ENCODE measurements around the gene ACSL1.
A peak's percentile ranks its signal among the peaks of the same experiment; 100 is the strongest.

ACSL1 gene

GRCh38 chr4:184801781-184802696 lies 23.7 kb downstream of the ACSL1 start:
- H3K27me3 ChIP-seq, result no peaks in the 10 kb centered on the region
- peaks cover 24 to 99% (median 77%) of the 10 kb centered on the region in 11 experiments for H3K36me3 ChIP-seq
- no peak overlapping the region for H3K27ac ChIP-seq
- H3K4me1 ChIP-seq, result peaks cover 12 to 94% (median 19%) of the 10 kb centered on the region in 10 experiments
- peaks cover 0 to 21% (median 8%) of the 10 kb centered on the region in 11 experiments; a peak in 14 of 22 replicates for H3K9me3 ChIP-seq (replicated peaks in 1 of 11)
- no peak overlapping the region for H3K4me3 ChIP-seq
- peaks cover 77 to 100% (median 100%) of the 10 kb centered on the region in 11 experiments for H4K20me1 ChIP-seq
- no peak for TF ChIP-seq Cebpa-rat (IDR thresholded peaks at IDR 0.05)
- H3K9ac ChIP-seq, result no peak overlapping the region; a peak in 1 of 22 replicates
- peak overlapping the region in 1 of 11 experiments; percentile 1; a peak in 3 of 22 replicates for H3K4me2 ChIP-seq

GRCh38 chr4:184798504-184798903 lies 27.3 kb downstream of the ACSL1 start:
- Histone ChIP-seq H3K4me1 (peaks cover 6 to 96% (median 19%) of the 10 kb centered on the region in 10 experiments), H3K36me3 (peaks cover 28 to 100% (median 94%) of the 10 kb centered on the region in 11 experiments), H3K9ac (peak overlapping the region in 1 of 11 experiments; percentile 19; a peak in 1 of 22 replicates), H3K4me2 (peak overlapping the region in 3 of 11 experiments; percentile 10 to 57 (median 12); a peak in 3 of 22 replicates), H3K27ac (no peak overlapping the region), H3K4me3 (no peak overlapping the region), H3K9me3 (replicated peaks in 1 of 11) (peaks cover 0 to 29% (median 21%) of the 10 kb centered on the region in 11 experiments; a peak in 16 of 22 replicates), H4K20me1 (peaks cover 55 to 100% (median 100%) of the 10 kb centered on the region in 11 experiments), H3K27me3 (peaks cover 0 to 4% (median 0%) of the 10 kb centered on the region in 11 experiments; a peak in 1 of 22 replicates)
- TF ChIP-seq Cebpa-rat (IDR thresholded peaks at IDR 0.05), result no peak

DNA sequence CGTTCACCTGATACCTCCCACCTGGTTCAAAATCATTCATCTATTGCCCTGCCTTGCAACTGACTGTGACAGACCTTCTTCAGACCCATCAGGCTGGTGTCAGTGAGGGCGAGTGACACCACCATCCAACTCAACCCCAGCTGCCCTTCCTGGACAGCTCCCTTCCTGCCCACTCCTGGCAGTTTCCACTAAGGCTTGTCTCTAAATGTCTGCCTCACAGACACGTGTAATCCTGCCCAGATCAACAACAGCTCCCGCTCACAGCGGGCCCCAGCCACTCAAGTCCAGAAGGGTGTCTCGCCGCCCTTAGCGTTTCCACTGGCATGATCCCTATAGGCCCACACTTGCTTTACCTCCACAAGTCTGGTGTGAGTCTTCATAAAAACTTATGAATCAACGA lies 28.9 kb downstream of the ACSL1 start:
- TF ChIP-seq Cebpa-rat (IDR thresholded peaks at IDR 0.05), result no peak
- H3K27ac ChIP-seq, result no peak overlapping the region

GRCh38 chr4:184795214-184795844 lies 30.4 kb downstream of the ACSL1 start:
- H3K27me3 ChIP-seq, result peaks cover 0 to 4% (median 0%) of the 10 kb centered on the region in 11 experiments; a peak in 1 of 22 replicates
- H3K4me1 ChIP-seq, result peaks cover 27 to 100% (median 46%) of the 10 kb centered on the region in 10 experiments
- peaks cover 35 to 100% (median 99%) of the 10 kb centered on the region in 11 experiments for H4K20me1 ChIP-seq
- peak overlapping the region in 2 of 11 experiments; percentile 35 to 52; a peak in 3 of 22 replicates for H3K9ac ChIP-seq
- H3K27ac ChIP-seq, result no peak overlapping the region
- peaks cover 0 to 29% (median 21%) of the 10 kb centered on the region in 11 experiments; a peak in 16 of 22 replicates for H3K9me3 ChIP-seq (replicated peaks in 1 of 11)
- H3K36me3 ChIP-seq, result peaks cover 20 to 98% (median 83%) of the 10 kb centered on the region in 11 experiments
- TF ChIP-seq Cebpa-rat (IDR thresholded peaks at IDR 0.05), result no peak
- H3K4me2 ChIP-seq, result peak overlapping the region in 6 of 11 experiments; percentile 57 to 87 (median 74); a peak in 9 of 22 replicates
- no peak overlapping the region for H3K4me3 ChIP-seq

More for the DNA sequence above, 28.9 kb downstream of the ACSL1 start:
- Histone ChIP-seq H3K27me3 (peaks cover 0 to 4% (median 0%) of the 10 kb centered on the region in 11 experiments; a peak in 1 of 22 replicates), H3K4me1 (peaks cover 22 to 97% (median 34%) of the 10 kb centered on the region in 10 experiments), H4K20me1 (peaks cover 45 to 100% (median 99%) of the 10 kb centered on the region in 11 experiments), H3K4me3 (no peak overlapping the region), H3K9ac (no peak overlapping the region), H3K36me3 (peaks cover 28 to 98% (median 83%) of the 10 kb centered on the region in 11 experiments), H3K9me3 (replicated peaks in 1 of 11) (peaks cover 0 to 29% (median 21%) of the 10 kb centered on the region in 11 experiments; a peak in 16 of 22 replicates), H3K4me2 (peak overlapping the region in 3 of 11 experiments; percentile 31 to 71 (median 57); a peak in 4 of 22 replicates)

- no peak overlapping the region for H3K4me3 ChIP-seq
- peak overlapping the region in 7 of 11 experiments; percentile 72 to 82 (median 77); a peak in 6 of 22 replicates for H3K27ac ChIP-seq
- peak overlapping the region in 2 of 11 experiments; percentile 10 to 35; a peak in 2 of 22 replicates for H3K9ac ChIP-seq
- peaks cover 29 to 100% (median 99%) of the 10 kb centered on the region in 11 experiments for H4K20me1 ChIP-seq
- H3K4me1 ChIP-seq, result peaks cover 27 to 99% (median 46%) of the 10 kb centered on the region in 10 experiments
- peaks cover 0 to 4% (median 0%) of the 10 kb centered on the region in 11 experiments; a peak in 1 of 22 replicates for H3K27me3 ChIP-seq
- H3K4me2 ChIP-seq, result peak overlapping the region in 9 of 11 experiments; percentile 57 to 92 (median 73); a peak in 15 of 22 replicates
- no peak for TF ChIP-seq Cebpa-rat (IDR thresholded peaks at IDR 0.05)
- H3K9me3 ChIP-seq (replicated peaks in 1 of 11), result peaks cover 0 to 29% (median 21%) of the 10 kb centered on the region in 11 experiments; a peak in 16 of 22 replicates
- peaks cover 20 to 98% (median 83%) of the 10 kb centered on the region in 11 experiments for H3K36me3 ChIP-seq
Observed at GRCh38 chr4:184794470-184794869, 31.3 kb downstream of the ACSL1 start.

DNA sequence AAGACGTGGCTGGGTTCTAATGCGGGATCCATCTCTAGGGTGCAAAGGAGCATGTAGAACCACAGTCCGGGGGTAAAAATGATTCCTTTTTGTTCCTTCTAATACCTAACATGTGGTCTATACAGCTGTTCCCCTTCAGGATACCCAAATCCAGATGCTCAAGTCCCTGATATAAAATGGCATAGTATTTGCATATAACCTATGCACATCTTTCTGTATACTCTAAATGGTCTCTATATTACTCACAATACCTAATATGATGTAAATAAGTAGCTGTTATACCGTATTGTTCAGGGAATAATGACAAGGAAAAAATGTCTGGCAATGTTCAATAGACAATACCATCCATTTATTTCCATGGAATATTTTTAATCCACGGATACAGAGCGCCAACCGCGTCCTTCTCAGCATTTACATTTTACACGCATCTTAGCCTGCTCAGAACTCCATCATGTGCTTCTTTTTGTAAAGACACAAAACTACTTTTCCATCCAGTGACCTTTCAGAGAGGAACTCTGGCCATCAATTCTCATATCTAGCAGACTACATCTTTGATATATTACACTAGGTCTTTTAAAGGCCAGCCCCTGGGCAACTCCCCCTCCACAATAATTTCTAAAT lies 31.9 kb downstream of the ACSL1 start:
- TF ChIP-seq Cebpa-rat (IDR thresholded peaks at IDR 0.05), result no peak
- peak overlapping the region in 1 of 10 experiments; percentile 1; a peak in 1 of 20 replicates for H3K4me3 ChIP-seq
- H4K20me1 ChIP-seq, result peaks cover 27 to 100% (median 99%) of the 10 kb centered on the region in 11 experiments
- H3K9ac ChIP-seq, result peak overlapping the region; percentile 7 to 67 (median 61); a peak in 18 of 22 replicates
- H3K9me3 ChIP-seq (replicated peaks in 1 of 11), result peaks cover 0 to 27% (median 21%) of the 10 kb centered on the region in 11 experiments; a peak in 16 of 22 replicates
- peak overlapping the region; percentile 54 to 84 (median 77); a peak in 21 of 22 replicates for H3K27ac ChIP-seq
- H3K27me3 ChIP-seq, result peaks cover 0 to 4% (median 0%) of the 10 kb centered on the region in 11 experiments; a peak in 1 of 22 replicates
- peak overlapping the region; percentile 57 to 92 (median 73) for H3K4me2 ChIP-seq
- peaks cover 27 to 100% (median 46%) of the 10 kb centered on the region in 10 experiments for H3K4me1 ChIP-seq
- peaks cover 19 to 98% (median 83%) of the 10 kb centered on the region in 11 experiments for H3K36me3 ChIP-seq

DNA sequence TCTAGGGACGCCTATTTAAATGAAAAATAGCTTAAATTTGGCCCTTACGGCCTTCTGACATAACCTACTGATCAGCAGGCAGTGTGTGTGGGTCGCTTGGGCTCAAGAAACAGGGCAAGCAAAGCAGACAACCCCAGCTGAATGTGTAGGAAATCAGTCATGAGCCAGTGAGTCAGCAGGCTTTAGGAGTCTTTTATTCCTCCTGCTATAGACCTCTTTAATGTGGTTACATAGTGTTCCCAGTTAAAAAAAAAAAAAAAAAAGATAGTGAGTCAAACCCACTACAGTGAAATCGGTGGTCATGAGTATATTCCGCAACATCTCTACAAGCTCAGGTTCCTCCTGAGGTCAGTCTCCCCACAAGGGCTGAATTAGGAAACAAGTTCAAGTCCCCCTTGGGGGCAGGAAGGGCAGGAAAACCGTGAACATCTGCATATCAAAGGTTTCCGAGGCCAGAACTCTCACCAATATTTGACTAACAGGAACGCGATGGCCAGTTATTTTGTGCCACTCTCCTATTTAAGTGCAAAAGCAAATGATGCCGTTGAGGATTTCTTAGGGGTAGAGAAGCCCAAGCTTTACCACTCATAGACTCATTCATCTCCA lies 32.7 kb downstream of the ACSL1 start:
- TF ChIP-seq Cebpa-rat (IDR thresholded peaks at IDR 0.05), result peak in 9 of 11 experiments; percentile 58 to 90 (median 83); a peak in 18 of 22 replicates
- Histone ChIP-seq H3K9me3 (replicated peaks in 1 of 11) (peaks cover 0 to 25% (median 21%) of the 10 kb centered on the region in 11 experiments; a peak in 16 of 22 replicates), H3K4me1 (peaks cover 27 to 95% (median 46%) of the 10 kb centered on the region in 10 experiments), H3K36me3 (peaks cover 17 to 98% (median 83%) of the 10 kb centered on the region in 11 experiments), H3K9ac (peak overlapping the region; percentile 50 to 73 (median 64)), H3K4me2 (peak overlapping the region; percentile 57 to 92 (median 75)), H3K27me3 (peaks cover 0 to 4% (median 0%) of the 10 kb centered on the region in 11 experiments; a peak in 1 of 22 replicates), H3K4me3 (peak overlapping the region in 2 of 10 experiments; percentile 0 to 1; a peak in 1 of 20 replicates), H3K27ac (peak overlapping the region; percentile 61 to 84 (median 77); a peak in 21 of 22 replicates), H4K20me1 (peaks cover 22 to 100% (median 99%) of the 10 kb centered on the region in 11 experiments)
